GM23338 (cell line): Measurements from ENCODE around the gene SPG7. TPM values are rescaled to one million over a fixed set of nuclear protein-coding genes. Genes with fewer than 3 reads are reported as not detected.

Experiments used
- ATAC-seq: fragments of 200-7000 bp; cut with Tn5 transposase; 3 replicates; pipeline ENCODE4 v1.9.1; 2020
- DNase-seq: peaks from one replicate; pipeline ENCODE4 v3.0.0-alpha.2; 2015; ENCODE audit warnings: low spot score
- H2AFZ ChIP-seq: fragments of 200-600 bp; sonication (generic); 2 replicates; pipeline ENCODE4 v1.8.0; 2016; ENCODE audit warnings: antibody characterized with exemption, mild to moderate bottlenecking, moderate library complexity
- H3F3A ChIP-seq: fragments of 200-600 bp; sonication (generic); replicated peaks from 2 replicates; pipeline ENCODE4 v1.8.0; 2017; ENCODE audit warnings: antibody characterized with exemption, mixed run types, low read depth
- H3K27ac ChIP-seq: fragments of 200-600 bp; sonication (generic); 2 replicates; pipeline ENCODE4 v1.6.1; 2016; ENCODE audit warnings: low read depth
- H3K27me3 ChIP-seq: fragments of 200-600 bp; sonication (generic); 2 replicates; pipeline ENCODE4 v1.8.0; 2016; ENCODE audit warnings: mild to moderate bottlenecking, mixed run types, moderate library complexity; ENCODE audit not compliant: insufficient read depth
- H3K36me3 ChIP-seq: fragments of 200-600 bp; sonication (generic); 2 replicates; pipeline ENCODE4 v1.8.0; 2016; ENCODE audit warnings: mild to moderate bottlenecking; ENCODE audit not compliant: insufficient read depth
- H3K4me1 ChIP-seq: fragments of 200-600 bp; sonication (generic); 2 replicates; pipeline ENCODE4 v1.8.0; 2016; ENCODE audit warnings: mild to moderate bottlenecking, moderate library complexity; ENCODE audit not compliant: insufficient read depth
- H3K4me2 ChIP-seq: fragments of 200-600 bp; sonication (generic); 2 replicates; pipeline ENCODE4 v1.7.1; 2017; ENCODE audit warnings: mixed run types
- H3K4me3 ChIP-seq: fragments of 200-600 bp; sonication (generic); 2 replicates; pipeline ENCODE4 v1.6.1; 2016; ENCODE audit warnings: mixed run types
- H3K79me2 ChIP-seq: fragments of 200-600 bp; sonication (generic); replicated peaks from 2 replicates; pipeline ENCODE4 v1.8.0; 2017; ENCODE audit warnings: mild to moderate bottlenecking; ENCODE audit not compliant: insufficient read depth
- H3K9me2 ChIP-seq: fragments of 200-600 bp; sonication (generic); 2 replicates; pipeline ENCODE4 v1.8.0; 2017; ENCODE audit not compliant: insufficient read depth
- H4K20me1 ChIP-seq: fragments of 200-600 bp; sonication (generic); replicated peaks from 2 replicates; pipeline ENCODE4 v1.8.0; 2017; ENCODE audit warnings: mild to moderate bottlenecking; ENCODE audit not compliant: insufficient read depth
- H3K27ac Mint-ChIP-seq: 2 replicates; pipeline ENCODE4 v1.8.0; 2020; ENCODE audit warnings: inconsistent platforms, mild to moderate bottlenecking, moderate library complexity, mixed read lengths
- H3K27me3 Mint-ChIP-seq: 3 replicates; pipeline ENCODE4 v1.8.0; 2022; ENCODE audit warnings: low read depth, mild to moderate bottlenecking, moderate library complexity, mixed read lengths, inconsistent platforms; ENCODE audit not compliant: insufficient read depth, poor library complexity
- H3K36me3 Mint-ChIP-seq: 3 replicates; pipeline ENCODE4 v1.8.0; 2021; ENCODE audit warnings: low read depth, mild to moderate bottlenecking, inconsistent platforms, moderate library complexity, mixed read lengths
- H3K4me1 Mint-ChIP-seq: 3 replicates; pipeline ENCODE4 v1.8.0; 2020; ENCODE audit warnings: mild to moderate bottlenecking, inconsistent platforms, mixed read lengths
- H3K4me3 Mint-ChIP-seq: 3 replicates; pipeline ENCODE4 v1.8.0; 2021; ENCODE audit warnings: moderate library complexity, mild to moderate bottlenecking, inconsistent platforms, mixed read lengths
- H3K9me3 Mint-ChIP-seq: 3 replicates; pipeline ENCODE4 v1.8.0; 2020; ENCODE audit warnings: moderate library complexity, mild to moderate bottlenecking, inconsistent platforms, mixed read lengths
- CREB1 ChIP-seq: fragments of 250-450 bp; sonication (Bioruptor Pico); IDR thresholded peaks from 2 replicates; pipeline ENCODE4 v1.5.0; 2020; ENCODE audit warnings: low read depth, mild to moderate bottlenecking, moderate library complexity
- CTCF ChIP-seq, 2 experiments: fragments of 200-600 bp in 1 of 2; sonication (generic) in 1 of 2; conservative IDR thresholded peaks; 2 replicates each; pipeline versions ENCODE4 v1.5.1 to v1.6.1; 2016 to 2017; ENCODE audit warnings: antibody characterized with exemption in 2 of 2, low read depth in 2 of 2, mild to moderate bottlenecking in 2 of 2, moderate library complexity in 1 of 2
- ETS1 ChIP-seq: IDR thresholded peaks from 2 replicates; pipeline ENCODE4 v1.6.1; 2016; ENCODE audit warnings: antibody characterized with exemption
- EZH2 ChIP-seq: fragments of 200-600 bp; sonication (generic); IDR thresholded peaks from one replicate; pipeline ENCODE4 v1.8.0; 2017; ENCODE audit warnings: antibody characterized with exemption, mild to moderate bottlenecking, low read depth; ENCODE audit not compliant: unreplicated experiment
- EZH2phosphoT487 ChIP-seq: fragments of 200-600 bp; sonication (generic); IDR thresholded peaks from one replicate; pipeline ENCODE4 v1.8.1; 2018; ENCODE audit warnings: antibody characterized with exemption; ENCODE audit not compliant: unreplicated experiment
- JUNB ChIP-seq: IDR thresholded peaks from one replicate; pipeline ENCODE4 v1.6.1; 2016; ENCODE audit warnings: antibody characterized with exemption; ENCODE audit not compliant: unreplicated experiment
- NANOG ChIP-seq: IDR thresholded peaks from 2 replicates; pipeline ENCODE4 v1.6.1; 2016; ENCODE audit warnings: antibody characterized with exemption, borderline replicate concordance
- POLR2AphosphoS5 ChIP-seq: IDR thresholded peaks from 2 replicates; pipeline ENCODE4 v1.6.1; 2016; ENCODE audit warnings: antibody characterized with exemption, low read depth
- REST ChIP-seq: IDR thresholded peaks from one replicate; pipeline ENCODE4 v1.6.1; 2018; ENCODE audit warnings: antibody characterized with exemption; ENCODE audit not compliant: unreplicated experiment
- ZNF114 ChIP-seq: fragments of 250-450 bp; sonication (Bioruptor Pico); IDR thresholded peaks from 2 replicates; pipeline ENCODE4 v1.5.0; 2020; ENCODE audit warnings: mild to moderate bottlenecking, moderate library complexity
- ZNF331 ChIP-seq: fragments of 250-450 bp; sonication (Bioruptor Pico); IDR thresholded peaks from 2 replicates; pipeline ENCODE4 v1.5.0; 2020; ENCODE audit warnings: low read depth, mild to moderate bottlenecking, moderate library complexity
- polyA plus RNA-seq: library from polyadenylated mRNA; unstranded; fragments of >200 nt; fragmentation: Nextera tagmentation; extraction: Ambion mirVana; gene quantifications from 2 replicates; pipeline ENCODE4 v1.2.1, GENCODE V29; 2016
- total RNA-seq: library from RNA; depleted of rRNA; stranded (reverse); fragments of >200 nt; shearing (Covaris generic); gene quantifications from 2 replicates; pipeline ENCODE4 v1.2.3, GENCODE V29; 2014

The SPG7 gene
- total and polyA plus RNA-seq, 2 experiments from 2014 or later = 77.1 to 267 TPM

GRCh38 chr16:89565506-89566372 lies 57.5 kb downstream of the SPG7 start:
- Mint-ChIP-seq H3K27ac (peak overlapping the region; percentile 92), H3K4me3 (peak overlapping the region; percentile 72), H3K4me1 (peaks cover 38% of the 10 kb centered on the region), H3K9me3 (peaks cover 12% of the 10 kb centered on the region; the same call in 1 of the 3 replicates), H3K27me3 (peaks cover 41% of the 10 kb centered on the region), H3K36me3 (peaks cover 42% of the 10 kb centered on the region)
- Histone ChIP-seq H3K4me2 (peak overlapping the region; percentile 99), H3K79me2 (peaks cover 29% of the 10 kb centered on the region), H3K27me3 (peaks cover 7% of the 10 kb centered on the region), H3K36me3 (peaks cover 29% of the 10 kb centered on the region), H3F3A (peaks cover 55% of the 10 kb centered on the region), H4K20me1 (peaks cover 24% of the 10 kb centered on the region), H3K4me1 (peaks cover 31% of the 10 kb centered on the region), H3K4me3 (peak overlapping the region; percentile 99), H2AFZ (peak overlapping the region; percentile 94), H3K27ac (peak overlapping the region; percentile 92; the same call in 1 of the 2 replicates), H3K9me2 (no peaks in the 10 kb centered on the region)
- peak; percentile 57 for ATAC-seq
- TF ChIP-seq CTCF (conservative IDR thresholded peaks at IDR 0.05; ENCODE audit: low read depth in 2 of 2) (peak; percentile 82 to 87), NANOG (no peak)
- DNase-seq = peak; percentile 85

GRCh38 chr16:89567656-89568594 lies 59.7 kb downstream of the SPG7 start:
- no peak overlapping the region for H3K4me2 ChIP-seq
- H3K27ac ChIP-seq = no peak overlapping the region
- ATAC-seq (no peak), DNase-seq (no peak)
- peaks cover 36% of the 10 kb centered on the region for H3F3A ChIP-seq
- H3K36me3 ChIP-seq = peaks cover 12% of the 10 kb centered on the region
- H3K4me1 ChIP-seq = peaks cover 17% of the 10 kb centered on the region
- TF ChIP-seq CREB1 (CRISPR knock-in tag) = no peak
- TF ChIP-seq ZNF114 (CRISPR knock-in tag) = no peak
- no peak for TF ChIP-seq POLR2AphosphoS5
- no peak for TF ChIP-seq EZH2phosphoT487
- TF ChIP-seq NANOG = no peak
- TF ChIP-seq REST = no peak
- TF ChIP-seq JUNB = no peak
- no peak for TF ChIP-seq ZNF331 (CRISPR knock-in tag)
- no peak for TF ChIP-seq EZH2
- TF ChIP-seq CTCF (conservative IDR thresholded peaks at IDR 0.05; ENCODE audit: low read depth in 2 of 2) = no peak
- TF ChIP-seq ETS1 = no peak
- Mint-ChIP-seq H3K27ac (no peak overlapping the region), H3K36me3 (peaks cover 22% of the 10 kb centered on the region), H3K27me3 (peaks cover 28% of the 10 kb centered on the region), H3K4me3 (peak overlapping the region; percentile 16; the same call in 1 of the 3 replicates), H3K9me3 (peaks cover 2% of the 10 kb centered on the region; the same call in 1 of the 3 replicates), H3K4me1 (peaks cover 25% of the 10 kb centered on the region)
- H2AFZ ChIP-seq = no peak overlapping the region
- H3K79me2 ChIP-seq = peaks cover 7% of the 10 kb centered on the region
- H3K4me3 ChIP-seq = no peak overlapping the region
- peaks cover 7% of the 10 kb centered on the region for H3K27me3 ChIP-seq
- peaks cover 8% of the 10 kb centered on the region for H4K20me1 ChIP-seq
- no peaks in the 10 kb centered on the region for H3K9me2 ChIP-seq
